Hepatocyte (in vitro differentiated cells): Measurements from ENCODE around the gene FBXL12. TPM values are rescaled to one million over a fixed set of nuclear protein-coding genes. Genes with fewer than 3 reads are reported as not detected.

Source experiments
- DNase-seq: peaks from one replicate; pipeline ENCODE4 v3.0.0-alpha.2; 2016; ENCODE audit warnings: low spot score
- H2AFZ ChIP-seq: fragments of 200-600 bp; sonication (generic); 2 replicates; pipeline ENCODE4 v1.6.0; 2016; ENCODE audit warnings: antibody characterized with exemption, mild to moderate bottlenecking
- H3K27ac ChIP-seq: fragments of 200-600 bp; sonication (generic); 2 replicates; pipeline ENCODE4 v1.5.1; 2016; ENCODE audit warnings: mild to moderate bottlenecking
- H3K27me3 ChIP-seq: fragments of 200-600 bp; sonication (generic); 2 replicates; pipeline ENCODE4 v1.6.1; 2016
- H3K36me3 ChIP-seq: fragments of 200-600 bp; sonication (generic); replicated peaks from 2 replicates; pipeline ENCODE4 v1.5.1; 2016; ENCODE audit warnings: low read depth; ENCODE audit not compliant: insufficient read depth
- H3K4me1 ChIP-seq: fragments of 200-600 bp; sonication (generic); 2 replicates; pipeline ENCODE4 v1.5.1; 2016; ENCODE audit warnings: mild to moderate bottlenecking, moderate library complexity; ENCODE audit not compliant: insufficient read depth
- H3K4me2 ChIP-seq: fragments of 200-600 bp; sonication (generic); 2 replicates; pipeline ENCODE4 v1.6.0; 2016
- H3K4me3 ChIP-seq: fragments of 200-600 bp; sonication (generic); 2 replicates; pipeline ENCODE4 v1.5.1; 2016; ENCODE audit warnings: mild to moderate bottlenecking
- H3K79me2 ChIP-seq: fragments of 200-600 bp; sonication (generic); 2 replicates; pipeline ENCODE4 v1.6.0; 2017; ENCODE audit warnings: mild to moderate bottlenecking
- H3K9me2 ChIP-seq: fragments of 200-600 bp; sonication (generic); replicated peaks from 2 replicates; pipeline ENCODE4 v1.6.0; 2017; ENCODE audit warnings: mild to moderate bottlenecking; ENCODE audit not compliant: insufficient read depth
- H3K9me3 ChIP-seq: fragments of 200-600 bp; sonication (generic); 2 replicates; pipeline ENCODE4 v1.5.1; 2016; ENCODE audit warnings: low read depth, mild to moderate bottlenecking
- H4K20me1 ChIP-seq: fragments of 200-600 bp; sonication (generic); 2 replicates; pipeline ENCODE4 v1.6.0; 2016; ENCODE audit warnings: mild to moderate bottlenecking; ENCODE audit not compliant: insufficient read depth, poor library complexity, severe bottlenecking
- CTCF ChIP-seq: fragments of 200-600 bp; sonication (generic); IDR thresholded peaks from 2 replicates; pipeline ENCODE4 v1.5.1; 2016; ENCODE audit warnings: antibody characterized with exemption, mild to moderate bottlenecking; ENCODE audit not compliant: poor library complexity
- EZH2 ChIP-seq: fragments of 200-600 bp; sonication (generic); IDR thresholded peaks from 2 replicates; pipeline ENCODE4 v1.6.1; 2016; ENCODE audit warnings: antibody characterized with exemption, mild to moderate bottlenecking, borderline replicate concordance
- EZH2phosphoT487 ChIP-seq: fragments of 200-600 bp; sonication (generic); IDR thresholded peaks from one replicate; pipeline ENCODE4 v1.6.1; 2018; ENCODE audit warnings: antibody characterized with exemption, mild to moderate bottlenecking, low read depth, moderate library complexity; ENCODE audit not compliant: unreplicated experiment, severe bottlenecking
- WGBS: methylation state at CpG from one replicate; pipeline ENCODE4 v1.1.6; 2016; ENCODE audit warnings: low lambda C conversion rate; ENCODE audit errors: missing lambda C conversion rate; 5-methylcytosine and 5-hydroxymethylcytosine counted together
- polyA plus RNA-seq: library from polyadenylated mRNA; unstranded; fragments of >200 nt; fragmentation: Nextera tagmentation; extraction: Ambion mirVana; gene quantifications from 2 replicates; pipeline ENCODE4 v1.2.1, GENCODE V29; 2016
- total RNA-seq: library from RNA; depleted of rRNA; stranded (reverse); fragments of >200 nt; gene quantifications from 2 replicates; pipeline ENCODE4 v1.2.3, GENCODE V29; 2014

The FBXL12 gene
- total and polyA plus RNA-seq, 2 experiments from 2014 or later: 33.1 to 42.3 TPM

GRCh38 chr19:9834307-9834725 is 15.4 kb upstream of the FBXL12 start:
- Histone ChIP-seq H3K4me3 (no peak overlapping the region), H3K27me3 (no peaks in the 10 kb centered on the region), H3K4me1 (peaks cover 6% of the 10 kb centered on the region), H3K9me3 (no peaks in the 10 kb centered on the region), H3K36me3 (no peaks in the 10 kb centered on the region), H3K79me2 (peaks cover 51% of the 10 kb centered on the region), H4K20me1 (peaks cover under 1% of the 10 kb centered on the region), H3K27ac (peak overlapping the region; percentile 7), H3K9me2 (no peaks in the 10 kb centered on the region), H2AFZ (no peak overlapping the region), H3K4me2 (peak overlapping the region; percentile 70)
- 79% methylated on average over 6 of the region's 6 CpGs for WGBS
- no peak for DNase-seq
- TF ChIP-seq EZH2phosphoT487 (no peak), CTCF (no peak), EZH2 (no peak)

- no peak for DNase-seq
- no peak overlapping the region for H3K27ac ChIP-seq
- no peak overlapping the region for H2AFZ ChIP-seq
- H3K36me3 ChIP-seq: no peaks in the 10 kb centered on the region
- WGBS: 43% methylated on average over 13 of the region's 13 CpGs
- peak overlapping the region; percentile 96 for H3K4me2 ChIP-seq
- H4K20me1 ChIP-seq: peaks cover 13% of the 10 kb centered on the region
- peak overlapping the region; percentile 67 for H3K4me3 ChIP-seq
- peaks cover 65% of the 10 kb centered on the region for H3K79me2 ChIP-seq
- TF ChIP-seq EZH2: no peak
- no peak for TF ChIP-seq EZH2phosphoT487
- no peak for TF ChIP-seq CTCF
- H3K27me3 ChIP-seq: no peaks in the 10 kb centered on the region
- H3K9me2 ChIP-seq: no peaks in the 10 kb centered on the region
- peaks cover 13% of the 10 kb centered on the region for H3K4me1 ChIP-seq
- no peaks in the 10 kb centered on the region for H3K9me3 ChIP-seq
These were observed 9.7 kb upstream of the FBXL12 start for GRCh38 chr19:9828551-9829063.

GRCh38 chr19:9827289-9828238 is 8.7 kb upstream of the FBXL12 start, which contains the start of gene UBL5:
UBL5 (plus strand) TSS chr19:9827918; CDS start chr19:9828338, 420 bp downstream.
- H3K9me3 ChIP-seq: no peaks in the 10 kb centered on the region
- TF ChIP-seq EZH2 (no peak), EZH2phosphoT487 (no peak), CTCF (no peak)
- DNase-seq: peak; percentile 95
- no peaks in the 10 kb centered on the region for H3K9me2 ChIP-seq
- peak within 1 kb of the TSS; percentile 59 for H3K27ac ChIP-seq
- peaks cover 13% of the 10 kb centered on the region for H3K4me1 ChIP-seq
- peaks cover 13% of the 10 kb centered on the region for H4K20me1 ChIP-seq
- no peaks in the 10 kb centered on the region for H3K27me3 ChIP-seq
- H3K4me2 ChIP-seq: peak within 1 kb of the TSS; percentile 96
- under 1% methylated on average over 55 of the region's 62 CpGs for WGBS
- H3K36me3 ChIP-seq: no peaks in the 10 kb centered on the region
- peak within 1 kb of the TSS; percentile 67 for H3K4me3 ChIP-seq
- peak within 1 kb of the TSS; percentile 23 for H2AFZ ChIP-seq
- peaks cover 65% of the 10 kb centered on the region for H3K79me2 ChIP-seq
